ENCODE data around the gene SMU1. TPM values are rescaled to one million over a fixed set of nuclear protein-coding genes. Genes with fewer than 3 reads are reported as not detected.

The SMU1 gene
- polyA plus RNA-seq (2013, experiment 1 of 2; ENCODE audit: insufficient read length): 16.7 TPM
- polyA plus RNA-seq (2013, experiment 2 of 2; ENCODE audit: insufficient read length): 16.5 TPM

- peak; percentile 98 for DNase-seq
Observed at GRCh38 chr9:33076046-33077004, at the start of gene SMU1. TSS of gene SMU1 (minus strand) at chr9:33076674. CDS start at chr9:33076608, 66 bp downstream.

DNA sequence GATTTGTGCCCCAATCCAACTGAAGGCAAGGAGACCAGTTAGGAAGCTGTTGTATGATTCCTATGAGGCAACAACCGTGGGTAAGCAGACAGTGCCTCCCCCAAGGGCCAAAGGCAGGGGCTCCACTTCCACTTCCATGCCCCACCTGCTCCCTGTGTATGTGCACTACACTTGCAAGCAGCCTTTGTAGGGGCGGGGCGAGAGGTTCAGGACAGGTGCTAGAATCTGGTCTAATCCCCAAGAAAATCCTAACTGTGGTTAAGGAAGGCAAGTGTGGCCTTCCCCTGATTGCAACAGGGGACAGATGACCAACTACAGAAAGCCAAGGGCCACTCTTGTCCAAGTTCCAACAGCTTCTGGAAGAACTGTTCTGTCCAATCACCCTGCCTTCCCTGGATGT, 49.0 kb upstream of the SMU1 start:
- DNase-seq: no peak

GRCh38 chr9:33124751-33125381, 48.4 kb upstream of the SMU1 start:
- DNase-seq: no peak

GRCh38 chr9:33124046-33124445, 47.6 kb upstream of the SMU1 start:
- DNase-seq: no peak

GRCh38 chr9:33123407-33124031, 47.0 kb upstream of the SMU1 start:
- no peak for DNase-seq

DNA sequence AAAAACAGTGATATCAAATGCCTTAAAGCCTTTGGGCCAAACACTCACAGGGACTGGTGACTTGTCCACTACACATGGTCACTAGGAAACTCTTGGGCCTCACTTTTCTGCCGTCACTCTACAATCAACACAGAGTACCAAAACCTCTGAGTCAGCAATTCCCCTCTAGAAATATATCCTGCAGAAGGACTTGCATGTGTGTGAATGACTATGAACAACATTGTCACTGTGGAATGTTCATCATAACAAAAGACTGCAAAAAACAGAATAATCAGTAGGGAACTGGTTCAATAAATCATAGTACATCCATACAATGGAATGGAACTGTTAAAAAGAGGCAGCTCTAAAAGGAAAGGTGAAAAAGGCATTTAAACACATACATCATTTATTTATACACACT, 44.1 kb upstream of the SMU1 start:
- no peak for DNase-seq

- no peak for DNase-seq
Observed at GRCh38 chr9:33117796-33118195, 41.3 kb upstream of the SMU1 start.

DNA sequence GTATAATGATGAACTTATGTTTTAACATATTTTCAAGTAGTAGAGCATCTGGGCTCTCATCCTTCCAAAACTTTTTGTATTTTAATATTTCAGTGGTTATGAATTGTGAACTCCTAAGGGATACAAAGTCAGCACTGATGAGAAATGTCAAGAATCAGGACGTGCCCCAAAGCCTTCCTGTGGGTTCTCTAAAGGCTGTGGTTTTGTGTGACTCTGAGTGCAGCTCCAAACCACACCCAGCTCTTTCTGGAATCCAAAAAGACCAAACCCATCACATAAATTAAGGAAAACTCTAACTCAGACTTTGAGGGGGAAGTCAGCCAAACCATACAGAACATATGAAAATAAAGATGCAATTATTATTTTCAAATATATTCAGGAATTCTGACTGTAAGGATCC, 40.8 kb upstream of the SMU1 start:
- peak; percentile 93 for DNase-seq

GRCh38 chr9:33116860-33117259, 40.4 kb upstream of the SMU1 start:
- DNase-seq: peak; percentile 71

DNA sequence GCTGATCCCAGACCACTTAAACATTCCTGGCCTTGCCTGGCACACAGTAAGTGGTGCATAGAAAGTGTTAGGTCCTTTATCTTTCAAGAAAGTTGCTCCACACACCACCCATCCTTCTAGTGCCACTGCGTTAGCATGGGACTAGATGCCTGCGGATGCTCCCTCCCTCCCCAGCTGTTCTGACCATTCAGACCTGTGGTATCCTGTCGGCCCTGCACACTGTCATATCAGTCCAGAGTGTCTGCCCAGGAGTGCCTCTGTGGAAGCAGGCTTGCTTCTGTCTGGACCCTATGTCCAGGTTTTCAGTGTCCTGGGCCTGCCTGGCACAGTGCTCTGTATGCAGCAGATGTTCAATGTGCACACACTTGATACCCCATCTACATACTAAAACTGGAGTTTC, 38.3 kb upstream of the SMU1 start:
- DNase-seq: no peak

GRCh38 chr9:33113799-33114547, 37.5 kb upstream of the SMU1 start:
- no peak for DNase-seq

DNA sequence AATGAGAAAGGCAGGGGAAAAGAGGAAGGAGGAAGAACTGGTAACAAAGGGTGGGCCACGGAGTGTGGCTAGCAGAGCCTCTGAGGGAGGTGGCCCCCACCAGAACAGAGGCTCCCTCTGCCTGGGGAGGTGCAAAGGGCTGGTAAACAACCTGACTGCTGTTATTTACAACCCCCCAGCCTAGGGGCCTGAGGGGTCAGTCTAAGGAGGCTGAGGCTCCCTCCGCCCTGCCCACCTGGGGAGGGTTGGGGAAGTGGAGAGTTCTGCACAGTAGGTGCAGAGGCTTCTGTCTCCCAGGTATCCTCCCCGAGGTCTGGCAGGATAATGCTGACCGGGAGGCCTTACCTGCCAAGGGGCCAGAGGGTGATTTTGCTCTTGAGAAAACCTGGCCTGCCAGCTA, 35.6 kb upstream of the SMU1 start:
- DNase-seq: no peak

DNA sequence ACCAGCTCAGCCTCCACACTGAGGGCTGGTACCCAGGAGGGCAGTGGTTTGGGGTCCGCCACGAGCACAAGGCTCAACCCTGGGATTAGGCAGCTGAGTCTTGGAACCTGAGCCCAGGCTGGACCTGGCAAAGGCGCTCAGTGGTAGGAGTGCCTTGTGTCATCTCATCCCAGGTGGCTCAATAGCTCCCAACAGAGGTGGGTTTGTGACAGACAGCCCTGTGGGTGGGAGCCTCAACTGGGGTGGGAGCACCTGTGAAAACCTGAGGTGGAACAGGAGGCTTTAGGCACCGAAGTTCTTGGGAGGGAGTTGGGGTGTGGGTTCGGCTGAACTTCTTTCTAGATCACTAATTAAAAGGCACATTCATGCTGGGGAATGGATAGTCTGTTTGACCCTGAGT, 35.2 kb upstream of the SMU1 start:
- DNase-seq: no peak

GRCh38 chr9:33110686-33111085, 34.2 kb upstream of the SMU1 start:
- no peak for DNase-seq

- DNase-seq: no peak
Observed at GRCh38 chr9:33109850-33110595, 33.5 kb upstream of the SMU1 start.

DNA sequence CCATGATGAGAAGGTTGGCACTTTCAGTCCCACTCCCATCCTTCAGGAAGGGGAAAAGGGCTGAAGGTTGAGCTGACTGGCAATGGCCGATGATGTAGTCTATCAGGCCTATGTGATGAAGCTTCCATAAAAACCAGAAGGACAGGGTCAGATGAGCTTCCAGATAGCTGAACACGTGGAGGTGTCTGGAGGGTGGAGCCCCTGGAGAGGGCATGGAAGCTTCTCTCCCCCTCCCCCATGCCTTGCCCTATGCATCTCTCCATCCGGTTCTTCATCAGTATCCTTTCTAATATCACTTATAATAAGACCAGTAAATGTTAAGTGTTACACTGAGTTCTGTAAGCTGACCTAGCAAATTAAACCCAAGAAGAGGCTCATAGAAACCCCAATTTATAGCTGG, 32.6 kb upstream of the SMU1 start:
- DNase-seq: no peak

- DNase-seq: no peak
Observed at GRCh38 chr9:33108472-33108871, 32.0 kb upstream of the SMU1 start.

DNA sequence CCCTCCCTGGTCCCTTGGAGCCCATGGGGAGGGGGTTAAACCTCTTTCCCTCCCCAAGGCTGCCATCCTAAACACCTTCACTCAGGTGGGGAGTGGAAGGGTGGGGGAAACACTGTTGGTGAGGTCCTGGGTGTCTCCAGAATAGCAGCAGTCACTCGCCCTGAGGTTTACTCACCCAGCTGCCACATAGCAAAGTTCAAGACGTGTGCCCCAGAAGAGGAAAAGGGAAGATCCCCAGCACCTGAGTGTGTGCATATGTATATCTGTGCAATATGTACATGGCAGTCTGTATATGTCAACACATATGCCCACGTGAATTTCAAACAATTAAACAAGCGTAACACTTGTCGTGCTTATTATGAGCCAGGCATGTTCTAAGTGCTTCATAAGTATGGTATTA, 31.3 kb upstream of the SMU1 start:
- DNase-seq: no peak

GRCh38 chr9:33106827-33107621, 30.6 kb upstream of the SMU1 start:
- DNase-seq: peak; percentile 96

DNA sequence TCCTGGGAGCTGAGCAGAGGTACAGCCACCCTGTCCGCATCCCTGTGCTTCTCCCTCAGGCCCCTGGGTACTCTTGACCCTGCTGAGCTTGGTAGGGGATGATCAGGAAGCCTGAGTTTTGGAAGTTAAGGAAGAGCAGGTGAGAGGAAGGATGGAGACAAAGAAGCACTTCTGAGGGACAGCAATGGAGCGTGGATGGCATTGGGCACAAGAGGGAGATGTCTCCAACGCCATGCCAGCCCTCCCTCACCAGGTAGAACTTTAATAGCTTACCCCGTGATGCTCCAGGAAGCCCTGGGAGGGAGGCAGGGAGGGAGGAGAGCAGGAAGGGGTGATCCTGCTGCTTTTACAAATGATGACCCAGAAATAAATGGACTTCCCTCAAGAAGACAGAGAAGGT, 29.9 kb upstream of the SMU1 start:
- no peak for DNase-seq

- DNase-seq: peak; percentile 54
Observed at GRCh38 chr9:33105959-33106358, 29.5 kb upstream of the SMU1 start.

Data from fibroblast of skin of scalp (primary cell).